ENCODE measurements around the gene IFI27.
A peak's percentile ranks its signal among the peaks of the same experiment; 100 is the strongest.

IFI27 gene

DNA sequence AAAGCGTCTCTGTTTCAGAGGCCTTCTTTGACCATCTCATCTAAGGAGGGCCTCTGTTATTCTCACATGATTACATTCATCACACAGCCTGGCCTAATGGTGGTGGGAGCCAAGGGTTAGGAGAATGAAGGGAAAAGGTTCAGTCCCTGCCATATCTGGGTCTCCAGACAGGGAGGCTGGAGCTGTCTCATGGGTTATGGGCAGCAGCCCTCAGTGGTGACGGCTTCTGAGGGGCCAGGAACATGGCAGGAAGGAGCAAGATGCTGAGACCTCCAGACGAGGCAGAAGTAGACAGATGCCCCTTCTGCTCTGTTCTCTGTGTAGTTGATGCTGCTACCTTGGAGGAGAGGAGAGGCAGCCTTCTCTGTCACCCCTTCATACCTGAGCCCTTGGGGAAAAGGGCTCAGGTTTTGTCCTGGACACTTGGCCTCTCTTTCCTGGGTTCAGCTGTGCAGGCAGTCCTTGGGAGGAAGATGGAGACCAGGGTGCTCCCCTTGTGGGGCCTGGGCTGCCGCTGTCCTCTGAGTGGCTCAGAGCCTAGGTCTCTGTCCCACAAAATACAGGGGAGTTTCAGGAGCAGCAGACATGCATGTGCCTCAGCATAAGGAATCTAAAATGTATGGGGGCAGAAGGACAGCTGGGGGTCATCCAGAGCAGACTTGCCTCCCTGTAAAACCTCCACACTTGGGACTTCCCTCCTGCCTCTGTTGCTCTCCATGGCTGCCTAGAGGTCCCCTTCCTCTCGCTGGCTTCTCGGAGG is 15.3 kb downstream of the IFI27 start:
- no peak for DNase-seq (ENCODE audit: low spot score)

- no peak for DNase-seq (ENCODE audit: low spot score)
Observed at GRCh38 chr14:94126419-94126677, 15.8 kb downstream of the IFI27 start.

GRCh38 chr14:94126800-94127199 is 16.3 kb downstream of the IFI27 start:
- DNase-seq (ENCODE audit: low spot score), result no peak

- DNase-seq (ENCODE audit: low spot score), result no peak
Observed at GRCh38 chr14:94127330-94127729, 16.8 kb downstream of the IFI27 start.

DNA sequence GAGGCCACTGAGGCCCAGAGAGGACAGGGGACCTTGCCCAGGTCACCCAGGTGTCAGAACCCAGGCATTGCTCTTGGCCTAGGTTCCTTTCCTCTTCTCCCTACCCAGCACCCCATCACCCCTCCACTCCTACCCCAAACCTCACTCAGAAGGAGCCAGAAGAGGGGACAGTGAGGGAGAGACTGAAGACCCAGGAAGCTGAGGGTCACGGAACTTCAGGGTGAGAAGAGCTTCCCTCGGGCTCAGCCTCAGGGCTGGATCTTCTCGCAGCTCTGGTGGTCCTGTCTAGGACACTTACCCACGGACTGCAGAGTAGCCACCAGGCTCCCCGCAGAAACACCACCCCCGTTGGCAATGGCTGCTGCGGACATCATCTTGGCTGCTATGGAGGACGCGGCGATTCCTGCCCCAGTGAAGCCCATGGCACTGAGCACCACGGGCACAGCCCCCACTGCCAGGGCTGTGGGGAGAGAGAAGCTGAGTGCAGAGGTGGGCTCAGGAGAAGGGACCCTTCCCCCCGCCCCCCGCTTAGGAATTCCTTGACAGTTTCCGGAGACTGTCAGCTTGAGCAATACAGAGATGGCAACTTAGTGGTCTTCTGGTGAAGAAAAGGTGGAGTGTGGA is 17.8 kb downstream of the IFI27 start:
- no peak for DNase-seq (ENCODE audit: low spot score)

- DNase-seq (ENCODE audit: low spot score), result peak; percentile 84
Observed at GRCh38 chr14:94129111-94129757, 18.7 kb downstream of the IFI27 start, which contains the start of gene IFI27L2. IFI27L2 (minus strand) TSS chr14:94129604; CDS start chr14:94129564, 40 bp downstream.

GRCh38 chr14:94129758-94130414 is 19.4 kb downstream of the IFI27 start:
- DNase-seq (ENCODE audit: low spot score), result no peak

GRCh38 chr14:94132285-94132887 is 21.9 kb downstream of the IFI27 start:
- no peak for DNase-seq (ENCODE audit: low spot score)

- DNase-seq (ENCODE audit: low spot score), result no peak
Observed at GRCh38 chr14:94135476-94135875, 24.9 kb downstream of the IFI27 start.

GRCh38 chr14:94136575-94137331 is 26.2 kb downstream of the IFI27 start:
- DNase-seq (ENCODE audit: low spot score), result peak; percentile 83

- no peak for DNase-seq (ENCODE audit: low spot score)
Observed at GRCh38 chr14:94138251-94138650, 27.7 kb downstream of the IFI27 start.

GRCh38 chr14:94139006-94139405 is 28.5 kb downstream of the IFI27 start:
- no peak for DNase-seq (ENCODE audit: low spot score)

GRCh38 chr14:94139421-94139820 is 28.9 kb downstream of the IFI27 start:
- DNase-seq (ENCODE audit: low spot score), result no peak

GRCh38 chr14:94142247-94142646 is 31.7 kb downstream of the IFI27 start:
- no peak for DNase-seq (ENCODE audit: low spot score)

DNA sequence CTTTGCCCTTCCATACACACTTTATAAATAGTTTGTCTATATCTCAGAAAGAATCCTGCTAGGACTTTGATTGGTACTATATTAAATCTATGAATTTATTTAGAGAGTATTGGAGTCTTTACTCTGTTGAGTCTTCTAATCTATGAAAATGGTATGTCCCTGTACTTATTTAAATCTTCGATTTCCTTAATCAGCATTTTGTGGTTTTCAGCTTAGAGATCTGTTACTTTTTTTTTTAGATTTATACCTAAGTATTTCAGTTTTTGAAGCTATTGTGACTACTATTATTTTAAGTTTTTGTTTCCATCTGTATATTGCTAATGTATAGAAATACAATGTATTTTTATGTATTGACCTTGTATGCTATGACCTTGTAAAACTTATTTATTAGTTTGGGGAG is 32.3 kb downstream of the IFI27 start:
- no peak for DNase-seq (ENCODE audit: low spot score)

DNA sequence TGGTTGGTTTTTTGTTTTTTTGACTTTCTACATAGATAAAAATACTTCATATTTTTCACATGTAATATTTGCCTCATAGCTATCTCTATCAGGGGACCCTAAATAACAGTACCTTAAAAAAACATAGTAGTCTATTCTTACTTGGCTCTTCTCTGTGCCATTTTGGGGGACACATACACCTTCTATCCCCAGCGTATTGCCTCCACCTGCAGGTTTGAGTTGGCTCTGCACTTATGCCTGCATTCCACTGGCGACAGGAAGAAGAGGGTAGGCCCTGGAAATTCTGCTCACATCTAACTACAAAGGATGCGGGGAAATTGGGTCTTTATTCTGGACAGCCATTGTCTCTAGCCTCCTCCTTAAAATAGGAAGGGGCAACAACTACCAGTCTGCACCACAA is 32.7 kb downstream of the IFI27 start:
- DNase-seq (ENCODE audit: low spot score), result no peak

DNA sequence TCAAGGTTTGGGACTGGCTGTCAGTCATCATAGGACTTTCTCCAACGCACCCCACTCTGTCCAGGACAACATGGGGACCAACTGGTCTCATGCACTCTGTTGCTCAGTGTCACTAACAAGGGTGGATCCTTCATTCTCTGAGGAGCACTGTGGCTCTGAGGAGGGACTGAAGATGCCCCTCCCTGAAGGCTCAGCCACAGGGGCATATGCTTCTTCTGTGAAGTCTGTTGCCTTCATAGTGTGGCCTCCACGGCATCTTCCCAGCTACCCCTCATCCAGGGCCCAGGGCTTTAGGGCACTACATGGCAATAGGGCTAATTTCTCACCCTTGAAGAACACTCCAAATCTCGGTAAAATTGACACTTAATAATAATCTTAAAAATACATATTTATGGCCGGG is 33.2 kb downstream of the IFI27 start:
- no peak for DNase-seq (ENCODE audit: low spot score)

- DNase-seq (ENCODE audit: low spot score), result no peak
Observed at GRCh38 chr14:94144765-94145164, 34.2 kb downstream of the IFI27 start.

DNA sequence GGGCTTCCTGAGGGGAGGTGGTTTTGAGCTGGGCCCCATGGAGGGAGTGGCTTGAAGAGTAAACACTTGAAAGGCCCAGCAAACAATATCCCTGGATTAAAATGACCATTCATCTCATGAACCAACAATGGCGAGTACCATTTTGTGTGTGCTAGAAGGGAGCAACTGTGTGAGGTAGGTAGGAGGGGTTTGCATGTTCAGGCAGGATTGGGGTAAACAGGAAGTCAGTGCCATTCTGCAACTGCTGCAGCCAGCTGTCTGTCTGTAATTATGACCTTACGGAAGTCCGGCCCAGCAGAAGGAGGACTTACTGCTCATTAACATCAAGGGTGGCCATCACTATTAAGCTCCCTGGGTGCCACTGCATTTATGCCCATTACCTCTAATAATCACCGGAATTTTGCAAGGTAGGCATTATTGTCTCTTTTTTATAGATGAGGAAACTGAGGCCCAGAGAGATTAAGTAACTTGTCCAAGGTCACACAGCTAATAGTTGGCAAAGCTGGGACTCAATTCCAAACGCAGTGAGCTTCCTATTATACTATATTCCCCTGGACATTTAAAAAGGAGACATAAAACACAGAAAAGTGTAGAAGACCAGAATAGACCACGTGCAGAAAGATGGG is 35.5 kb downstream of the IFI27 start:
- DNase-seq (ENCODE audit: low spot score), result no peak

GRCh38 chr14:94152676-94153075 is 42.1 kb downstream of the IFI27 start:
- DNase-seq (ENCODE audit: low spot score), result no peak

DNA sequence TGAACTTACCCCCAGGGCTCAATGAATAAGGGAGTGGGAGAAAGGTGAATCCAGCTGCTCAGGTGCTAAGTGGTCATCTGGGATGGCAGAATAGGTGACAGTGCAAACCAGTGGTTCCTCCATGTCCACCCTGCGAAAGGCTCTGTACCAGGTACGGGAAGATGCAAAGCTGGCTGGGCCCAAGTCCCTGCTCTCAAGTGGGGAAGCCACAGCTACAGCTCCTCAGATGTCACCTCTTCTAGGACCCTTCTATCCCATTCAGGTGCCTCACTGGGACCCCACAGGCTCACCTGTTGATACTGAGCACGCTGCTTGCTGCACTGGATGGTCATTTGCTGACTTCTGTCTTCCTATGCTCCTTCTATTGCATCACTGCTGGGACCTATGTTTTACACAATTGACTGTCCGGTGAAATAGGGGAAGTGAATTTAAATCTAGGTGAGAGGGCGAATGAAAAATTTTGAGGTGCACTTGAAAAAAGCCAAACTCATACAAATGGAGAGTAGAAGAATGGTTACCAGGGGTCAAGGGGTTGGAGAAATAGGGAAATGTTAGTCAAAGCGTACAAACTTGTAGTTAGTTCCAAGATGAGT is 43.3 kb downstream of the IFI27 start:
- no peak for DNase-seq (ENCODE audit: low spot score)

Data from left forelimb (tissue), 1 donor.